ENCODE data around the gene UBE2G1.

- TF ChIP-seq POLR2AphosphoS5 (IDR thresholded peaks at IDR 0.05) (no peak), CTCF (IDR thresholded peaks at IDR 0.05; ENCODE audit: poor library complexity, severe bottlenecking) (no peak), EP300 (conservative IDR thresholded peaks at IDR 0.05; ENCODE audit: poor library complexity, severe bottlenecking) (no peak), REST (IDR thresholded peaks at IDR 0.05; ENCODE audit: borderline replicate concordance) (no peak), RAD21 (conservative IDR thresholded peaks at IDR 0.05) (no peak), SMC3 (conservative IDR thresholded peaks at IDR 0.05; ENCODE audit: poor library complexity) (no peak)
Measured at GRCh38 chr17:4409659-4410058, 43.2 kb upstream of the UBE2G1 start.

All from neural cell (in vitro differentiated cells).